VCaP (cell line): ENCODE measurements around the gene HIGD1B.

Experiments
- H3K27ac ChIP-seq: fragments of 450-650 bp; 2 replicates; pipeline ENCODE4 v1.5.1; 2017
- CTCF ChIP-seq: fragments of 450-650 bp; conservative IDR thresholded peaks from 2 replicates; pipeline ENCODE4 v1.5.1; 2017; ENCODE audit warnings: mild to moderate bottlenecking, moderate library complexity

Gene HIGD1B

GRCh38 chr17:44898768-44899073 is 51.0 kb downstream of the HIGD1B start:
- H3K27ac ChIP-seq = peak overlapping the region; percentile 98
- no peak for TF ChIP-seq CTCF

- TF ChIP-seq CTCF = no peak
- H3K27ac ChIP-seq = peak within 1 kb of the TSS; percentile 98
These were observed 51.5 kb downstream of the HIGD1B start, which contains the start of gene EFTUD2 for GRCh38 chr17:44899074-44899782. Gene EFTUD2, minus strand, starts transcription at chr17:44899445. Its CDS starts 4,924 bp downstream, at chr17:44894521.
